ENCODE data around the gene MGST1. TPM values are rescaled to one million over a fixed set of nuclear protein-coding genes. Genes with fewer than 3 reads are reported as not detected.
A peak's percentile ranks its signal among the peaks of the same experiment; 100 is the strongest.

The MGST1 gene, protein sequence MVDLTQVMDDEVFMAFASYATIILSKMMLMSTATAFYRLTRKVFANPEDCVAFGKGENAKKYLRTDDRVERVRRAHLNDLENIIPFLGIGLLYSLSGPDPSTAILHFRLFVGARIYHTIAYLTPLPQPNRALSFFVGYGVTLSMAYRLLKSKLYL
- 100 to 1,000 TPM in 3 of 4 donors, 10 to 100 TPM in 1; 84.3 to 205 (median 134) TPM for total RNA-seq

DNA sequence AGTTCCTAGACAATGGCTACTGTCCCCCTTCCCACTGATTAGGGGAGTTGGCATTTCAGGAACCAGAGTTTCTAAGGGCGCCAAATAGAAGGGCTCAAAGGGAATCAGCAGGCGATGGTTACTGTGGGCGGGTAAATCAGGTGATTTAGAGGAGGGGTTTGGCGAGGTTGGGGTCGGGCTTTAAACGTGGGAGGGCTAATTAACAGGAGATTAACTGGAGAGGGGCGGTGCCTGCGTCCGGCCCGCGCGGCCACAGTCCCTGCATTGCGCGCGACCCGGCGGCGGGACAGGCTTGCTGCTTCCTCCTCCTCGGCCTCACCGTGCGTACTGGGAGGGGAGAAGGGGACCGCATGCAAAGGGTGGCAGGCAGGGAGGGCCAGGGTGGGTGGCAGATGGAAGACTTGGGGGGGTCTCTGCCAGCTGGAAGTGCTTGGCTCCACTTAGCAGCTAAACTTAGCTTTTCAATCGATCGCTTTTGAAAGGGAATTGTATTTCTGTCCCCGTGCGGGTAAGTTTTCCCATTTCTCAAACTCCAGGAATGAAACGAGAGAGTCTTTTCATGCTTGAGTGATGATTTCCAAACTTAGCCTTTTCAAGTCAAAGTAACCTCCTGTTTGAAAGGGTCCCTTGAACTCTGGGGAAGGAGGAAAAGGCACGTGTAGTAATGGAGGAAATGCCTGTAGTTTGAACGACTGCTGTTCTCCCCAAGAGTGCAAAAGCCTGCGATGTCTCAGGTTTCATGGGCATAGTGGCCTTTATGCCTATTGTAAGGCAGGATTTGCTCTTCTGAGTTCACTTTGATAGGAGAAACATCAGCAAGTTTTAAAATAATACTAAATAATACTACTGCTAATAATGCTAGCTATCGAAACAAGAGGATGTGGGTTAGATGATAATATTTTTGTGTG lies at the start of gene MGST1:
MGST1 (plus strand) TSS at position 255 of the 908 bp plus-strand sequence. CDS start 6,608 bp downstream, outside the sequence.
- TF ChIP-seq, protein P1, sequence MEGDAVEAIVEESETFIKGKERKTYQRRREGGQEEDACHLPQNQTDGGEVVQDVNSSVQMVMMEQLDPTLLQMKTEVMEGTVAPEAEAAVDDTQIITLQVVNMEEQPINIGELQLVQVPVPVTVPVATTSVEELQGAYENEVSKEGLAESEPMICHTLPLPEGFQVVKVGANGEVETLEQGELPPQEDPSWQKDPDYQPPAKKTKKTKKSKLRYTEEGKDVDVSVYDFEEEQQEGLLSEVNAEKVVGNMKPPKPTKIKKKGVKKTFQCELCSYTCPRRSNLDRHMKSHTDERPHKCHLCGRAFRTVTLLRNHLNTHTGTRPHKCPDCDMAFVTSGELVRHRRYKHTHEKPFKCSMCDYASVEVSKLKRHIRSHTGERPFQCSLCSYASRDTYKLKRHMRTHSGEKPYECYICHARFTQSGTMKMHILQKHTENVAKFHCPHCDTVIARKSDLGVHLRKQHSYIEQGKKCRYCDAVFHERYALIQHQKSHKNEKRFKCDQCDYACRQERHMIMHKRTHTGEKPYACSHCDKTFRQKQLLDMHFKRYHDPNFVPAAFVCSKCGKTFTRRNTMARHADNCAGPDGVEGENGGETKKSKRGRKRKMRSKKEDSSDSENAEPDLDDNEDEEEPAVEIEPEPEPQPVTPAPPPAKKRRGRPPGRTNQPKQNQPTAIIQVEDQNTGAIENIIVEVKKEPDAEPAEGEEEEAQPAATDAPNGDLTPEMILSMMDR (IDR thresholded peaks at IDR 0.05) = no peak
- peak in 2 of 4 donors; percentile 35 to 43 for TF ChIP-seq POLR2A (IDR thresholded peaks at IDR 0.05)
- Histone ChIP-seq H3K9me3 (no peaks in the 10 kb centered on the region), H3K36me3 (no peaks in the 10 kb centered on the region), H3K4me3 (peak within 1 kb of the TSS; percentile 52 to 69 (median 52)), H3K4me1 (peaks cover 0 to 43% (median 5%) of the 10 kb centered on the region in 3 donors), H3K27ac (peak within 1 kb of the TSS; percentile 85 to 90 (median 88)), H3K27me3 (peaks cover 0 to 10% (median 0%) of the 10 kb centered on the region in 4 donors)
- WGBS, 2 donors = 3% methylated on average over 19 to 30 of the region's 31 CpGs
- DNase-seq = no peak
- intact Hi-C loops (cut with DNase I) = no loop called here

DNA sequence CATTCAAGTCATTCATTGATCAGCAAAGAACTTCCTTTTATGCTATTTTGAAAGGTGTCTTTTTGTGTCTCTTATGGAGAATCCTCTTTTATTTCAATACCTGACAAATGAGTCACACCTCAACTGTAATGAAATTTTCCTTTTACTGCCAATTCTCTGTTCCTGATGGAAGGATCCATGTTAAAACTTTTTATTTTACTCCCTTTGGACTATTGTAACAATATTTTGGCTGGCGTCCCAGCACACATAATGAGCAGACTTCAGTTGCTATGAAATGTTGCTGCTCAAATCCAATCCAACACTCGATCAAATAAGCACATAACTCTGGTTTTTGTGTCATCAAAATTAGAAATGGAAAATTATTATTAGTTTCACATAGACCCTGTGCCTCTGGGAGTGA lies 48.0 kb upstream of the MGST1 start:
- no peak overlapping the region for H3K27ac ChIP-seq
- intact Hi-C loops (cut with DNase I) = no loop called here
- no peaks in the 10 kb centered on the region for H3K27me3 ChIP-seq
- H3K4me1 ChIP-seq = no peaks in the 10 kb centered on the region
- no peak for DNase-seq
- no peaks in the 10 kb centered on the region for H3K36me3 ChIP-seq
- H3K4me3 ChIP-seq = no peak overlapping the region
- WGBS, 2 donors = 35 to 44% methylated on average over 2 of the region's 2 CpGs
- H3K9me3 ChIP-seq = no peaks in the 10 kb centered on the region
- TF ChIP-seq POLR2A (IDR thresholded peaks at IDR 0.05) = no peak
- TF ChIP-seq, protein P1 (IDR thresholded peaks at IDR 0.05) = no peak

DNA sequence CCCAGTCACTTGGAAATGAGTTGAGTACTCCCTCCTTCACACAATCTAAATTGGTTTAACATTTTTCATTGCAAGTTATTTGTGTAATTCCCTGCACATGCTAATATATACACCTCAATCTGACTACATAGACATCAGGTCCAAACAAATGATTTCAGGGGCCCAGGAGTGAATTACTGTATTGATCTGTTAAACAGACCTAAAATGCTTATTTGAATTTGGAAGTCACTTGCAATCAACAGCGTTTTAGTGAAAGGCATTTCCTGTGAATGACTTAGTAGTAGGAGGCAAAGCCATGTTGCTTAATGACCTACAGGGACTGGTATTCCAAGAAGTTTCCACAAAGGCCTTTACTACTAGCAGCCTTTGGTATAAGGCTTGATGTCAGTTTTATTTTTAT lies 47.3 kb upstream of the MGST1 start:
- no peak for DNase-seq
- Histone ChIP-seq H3K27me3 (no peaks in the 10 kb centered on the region), H3K36me3 (no peaks in the 10 kb centered on the region), H3K9me3 (no peaks in the 10 kb centered on the region), H3K4me1 (no peaks in the 10 kb centered on the region), H3K27ac (peak overlapping the region in 1 of 4 donors; percentile 12), H3K4me3 (no peak overlapping the region)
- TF ChIP-seq, protein P1 (IDR thresholded peaks at IDR 0.05) = no peak
- TF ChIP-seq POLR2A (IDR thresholded peaks at IDR 0.05) = no peak
- intact Hi-C loops (cut with DNase I) = no loop called here
- 47 to 55% methylated on average over 1 of the region's 1 CpG for WGBS, 2 donors

DNA sequence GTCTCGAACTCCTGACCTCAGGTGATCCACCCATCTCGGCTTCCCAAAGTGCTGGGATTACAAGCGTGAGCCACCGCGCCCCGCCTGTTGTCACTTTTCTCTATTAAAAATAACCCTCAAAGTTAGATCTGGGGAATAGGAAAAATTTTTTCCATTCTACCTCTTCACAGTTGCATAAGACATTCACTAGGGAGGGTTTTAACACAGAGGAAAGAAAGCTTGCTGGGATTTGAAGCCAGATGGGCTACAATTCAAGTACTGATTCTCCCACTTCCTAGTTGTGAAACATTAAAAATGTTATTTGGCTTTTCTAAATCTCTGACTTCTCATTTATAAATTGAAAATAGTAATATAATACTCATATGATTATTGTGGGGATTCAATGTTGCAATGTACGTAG lies 46.7 kb upstream of the MGST1 start:
- Histone ChIP-seq H3K27ac (peak overlapping the region in 1 of 4 donors; percentile 12), H3K27me3 (no peaks in the 10 kb centered on the region), H3K36me3 (no peaks in the 10 kb centered on the region), H3K9me3 (no peaks in the 10 kb centered on the region), H3K4me3 (no peak overlapping the region), H3K4me1 (no peaks in the 10 kb centered on the region)
- DNase-seq = no peak
- intact Hi-C loops (cut with DNase I) = no loop called here
- TF ChIP-seq, protein P1 (IDR thresholded peaks at IDR 0.05) = no peak
- no peak for TF ChIP-seq POLR2A (IDR thresholded peaks at IDR 0.05)
- 82 to 83% methylated on average over 7 of the region's 7 CpGs for WGBS, 2 donors

DNA sequence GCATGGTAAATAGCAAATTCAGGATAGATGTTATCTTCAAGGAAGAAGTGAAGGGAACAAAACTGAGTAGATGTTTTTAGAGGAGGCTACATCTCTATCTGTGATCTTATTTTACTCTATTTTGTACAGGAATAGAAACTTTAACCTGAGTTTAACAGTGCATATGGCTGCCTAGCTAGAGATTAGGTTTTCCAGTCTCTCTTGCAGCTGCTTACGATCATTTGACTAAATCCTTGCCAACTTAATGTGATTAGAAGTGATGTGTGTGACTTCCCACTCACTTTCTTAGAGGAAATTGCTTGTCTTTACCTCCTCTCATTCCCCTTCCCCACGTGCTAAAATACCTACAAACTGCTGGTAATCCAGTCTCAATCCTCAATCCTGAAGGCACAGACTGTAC lies 43.5 kb upstream of the MGST1 start:
- 37 to 54% methylated on average over 2 of the region's 2 CpGs for WGBS, 2 donors
- intact Hi-C loops (cut with DNase I) = no loop called here
- H3K27ac ChIP-seq = no peak overlapping the region
- H3K27me3 ChIP-seq = no peaks in the 10 kb centered on the region
- H3K9me3 ChIP-seq = peaks cover 0 to 6% (median 0%) of the 10 kb centered on the region in 3 donors
- no peak overlapping the region for H3K4me3 ChIP-seq
- no peaks in the 10 kb centered on the region for H3K4me1 ChIP-seq
- DNase-seq = no peak
- H3K36me3 ChIP-seq = no peaks in the 10 kb centered on the region
- TF ChIP-seq POLR2A (IDR thresholded peaks at IDR 0.05) = no peak
- TF ChIP-seq, protein P1 (IDR thresholded peaks at IDR 0.05) = no peak
